WI38 (cell line): Measurements from ENCODE around the gene DOK3.
"Not testable (repeated sequence)": the region's sequence is repeated elsewhere in the genome, so short reads cannot be mapped to it uniquely, and the experiment has no call there.

Experiments used
- H3K4me3 ChIP-seq: 2 replicates; pipeline ENCODE4 v1.5.1; 2011; ENCODE audit warnings: low read depth, mild to moderate bottlenecking, control low read depth, low read length
- TF ChIP-seq, protein P1 (sequence below): IDR thresholded peaks from 2 replicates; pipeline ENCODE4 v1.5.1; 2012; ENCODE audit warnings: low read depth, mild to moderate bottlenecking, control low read depth, low read length

The DOK3 gene

DNA sequence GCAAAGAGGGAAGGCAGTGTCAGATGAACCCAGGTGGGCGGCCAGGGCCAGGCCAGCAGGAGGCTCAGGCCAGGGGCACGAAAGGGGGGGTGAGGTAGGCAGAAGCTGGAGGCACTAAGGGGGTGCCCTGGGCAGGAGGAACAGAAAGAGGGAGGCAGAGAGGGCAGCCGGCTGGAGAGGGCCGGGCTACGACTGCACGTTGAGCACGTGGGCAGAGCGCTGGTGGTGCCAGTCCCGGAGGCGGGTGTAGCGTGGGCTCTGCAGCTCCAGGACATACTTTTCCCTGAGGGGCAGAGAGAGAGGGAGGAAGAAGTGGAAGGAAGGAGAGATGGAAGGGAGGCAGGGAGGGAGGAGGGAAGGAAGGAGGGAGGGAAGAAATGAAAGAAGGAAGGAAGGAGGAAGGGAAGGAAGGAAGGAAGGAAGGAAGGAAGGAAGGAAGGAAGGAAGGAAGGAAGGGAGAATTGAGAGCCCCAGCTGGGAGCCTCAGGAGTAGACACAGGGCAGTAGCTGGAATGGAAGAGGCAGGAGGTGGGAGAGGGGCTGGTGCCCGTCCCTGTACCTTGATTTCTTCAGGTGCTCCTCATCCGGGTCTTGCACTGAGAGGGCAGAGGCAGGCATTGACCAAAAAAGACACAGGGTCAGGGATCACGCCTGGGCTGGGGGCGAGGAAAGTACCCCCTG lies 19.2 kb downstream of the DOK3 start:
- no peak overlapping the region for H3K4me3 ChIP-seq
- TF ChIP-seq, protein P1, sequence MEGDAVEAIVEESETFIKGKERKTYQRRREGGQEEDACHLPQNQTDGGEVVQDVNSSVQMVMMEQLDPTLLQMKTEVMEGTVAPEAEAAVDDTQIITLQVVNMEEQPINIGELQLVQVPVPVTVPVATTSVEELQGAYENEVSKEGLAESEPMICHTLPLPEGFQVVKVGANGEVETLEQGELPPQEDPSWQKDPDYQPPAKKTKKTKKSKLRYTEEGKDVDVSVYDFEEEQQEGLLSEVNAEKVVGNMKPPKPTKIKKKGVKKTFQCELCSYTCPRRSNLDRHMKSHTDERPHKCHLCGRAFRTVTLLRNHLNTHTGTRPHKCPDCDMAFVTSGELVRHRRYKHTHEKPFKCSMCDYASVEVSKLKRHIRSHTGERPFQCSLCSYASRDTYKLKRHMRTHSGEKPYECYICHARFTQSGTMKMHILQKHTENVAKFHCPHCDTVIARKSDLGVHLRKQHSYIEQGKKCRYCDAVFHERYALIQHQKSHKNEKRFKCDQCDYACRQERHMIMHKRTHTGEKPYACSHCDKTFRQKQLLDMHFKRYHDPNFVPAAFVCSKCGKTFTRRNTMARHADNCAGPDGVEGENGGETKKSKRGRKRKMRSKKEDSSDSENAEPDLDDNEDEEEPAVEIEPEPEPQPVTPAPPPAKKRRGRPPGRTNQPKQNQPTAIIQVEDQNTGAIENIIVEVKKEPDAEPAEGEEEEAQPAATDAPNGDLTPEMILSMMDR = no peak

GRCh38 chr5:177489119-177489716 lies 20.4 kb downstream of the DOK3 start:
- H3K4me3 ChIP-seq = no peak overlapping the region
- TF ChIP-seq, protein P1 = no peak

- H3K4me3 ChIP-seq = no peak overlapping the region
- TF ChIP-seq, protein P1 = no peak
These were observed 21.7 kb downstream of the DOK3 start for GRCh38 chr5:177487975-177488374.

GRCh38 chr5:177487144-177487543 lies 22.5 kb downstream of the DOK3 start:
- TF ChIP-seq, protein P1 = no peak
- H3K4me3 ChIP-seq = no peak overlapping the region

DNA sequence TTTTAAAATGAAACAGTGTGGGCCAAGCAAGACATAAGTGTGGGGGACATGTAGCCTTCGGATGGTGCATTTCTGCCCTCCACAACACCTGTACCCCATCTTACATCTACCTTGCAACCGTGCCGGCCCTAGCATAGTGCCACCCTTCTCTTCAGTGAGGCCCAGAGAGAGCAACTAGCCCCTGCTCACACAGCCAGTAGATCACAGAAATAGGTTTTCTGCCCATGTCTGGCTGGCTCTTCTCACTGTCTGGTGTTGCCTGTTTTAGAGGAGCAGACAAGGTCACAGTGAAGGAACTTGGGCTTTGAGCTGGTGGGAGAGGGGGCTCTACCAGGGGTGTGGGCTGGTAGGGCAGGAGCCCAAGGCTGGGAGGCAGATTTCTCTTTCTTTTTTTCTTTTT lies 23.4 kb downstream of the DOK3 start:
- TF ChIP-seq, protein P1 = no peak
- no peak overlapping the region for H3K4me3 ChIP-seq

DNA sequence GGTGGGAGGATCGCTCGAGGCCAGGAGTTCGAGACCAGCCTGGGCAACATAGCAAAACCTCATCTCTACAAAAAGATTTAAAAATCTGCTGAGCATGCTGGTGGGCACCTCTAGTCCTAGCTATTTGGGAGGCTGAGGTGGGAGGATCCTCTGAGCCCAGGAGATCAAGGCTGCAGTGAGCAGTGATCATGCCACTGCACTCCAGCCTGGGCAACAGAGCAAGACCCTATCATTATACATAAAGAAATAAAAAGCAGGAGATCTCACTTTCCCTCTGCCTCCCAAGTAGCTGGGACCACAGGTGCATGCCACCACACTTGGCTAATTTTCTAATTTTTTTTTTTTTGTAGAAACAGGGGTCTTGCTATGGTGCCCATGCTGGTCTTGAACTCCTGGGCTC lies 23.9 kb downstream of the DOK3 start:
- not testable (repeated sequence) for H3K4me3 ChIP-seq

- H3K4me3 ChIP-seq = no peak overlapping the region
These were observed 24.6 kb downstream of the DOK3 start for GRCh38 chr5:177484902-177485549.

More at GRCh38 chr5:177484902-177485549, 24.6 kb downstream of the DOK3 start:
- TF ChIP-seq, protein P1 = no peak
